ENCODE data around the gene APRT. TPM values are rescaled to one million over a fixed set of nuclear protein-coding genes. Genes with fewer than 3 reads are reported as not detected.

Gene APRT
- total and polyA plus RNA-seq, 9 of the 15 experiments (the other 6 are each of a cell fraction or from before 2014, with no cell fraction given): 41.7 to 409 (median 146) TPM

GRCh38 chr16:88811769-88812512 is at the start of gene APRT (continued):
- TF ChIP-seq GTF3C2 (IDR thresholded peaks at IDR 0.05; ENCODE audit: borderline replicate concordance, extremely low read depth, insufficient read length) (no peak), CBFB (CRISPR knock-in tag; IDR thresholded peaks at IDR 0.05) (peak; percentile 33; the same call in 1 of the 2 replicates), IRF9 (tag; IDR thresholded peaks at IDR 0.05) (no peak), WHSC1 (IDR thresholded peaks at IDR 0.05; ENCODE audit: low read length) (no peak), HDAC3 (IDR thresholded peaks at IDR 0.05; ENCODE audit: borderline replicate concordance, partially characterized antibody) (no peak), RFX1 (IDR thresholded peaks at IDR 0.05) (no peak), CC2D1A (IDR thresholded peaks at IDR 0.05) (no peak), POLR2G (IDR thresholded peaks at IDR 0.05; ENCODE audit: low read depth, low read length) (peak; percentile 81), POLR2AphosphoS2 (IDR thresholded peaks at IDR 0.05; ENCODE audit: low read length) (no peak; the same call in 1 of the 2 replicates), E2F6 (IDR thresholded peaks at IDR 0.05; ENCODE audit: borderline replicate concordance in 1 of 2, extremely low read depth in 1 of 2, insufficient read depth in 1 of 2, insufficient read length in 1 of 2, low read depth in 1 of 2, low read length in 1 of 2, poor library complexity in 1 of 2, severe bottlenecking in 1 of 2) (peak; percentile 65 to 87), MEF2A (IDR thresholded peaks at IDR 0.05; ENCODE audit: control insufficient read depth, low read depth, low read length) (no peak), DLX4 (CRISPR knock-in tag; IDR thresholded peaks at IDR 0.05) (no peak), FOXA3 (CRISPR knock-in tag; conservative IDR thresholded peaks at IDR 0.05 in 1 of 2, IDR thresholded peaks at IDR 0.05 in 1 of 2) (no peak), KDM4B (IDR thresholded peaks at IDR 0.05; ENCODE audit: borderline replicate concordance in 2 of 2, low read depth in 1 of 2) (0 out of 4 replicates have a peak, but pooled peaks of 1 of the 2 experiments have one; percentile 52), NFXL1 (CRISPR knock-in tag; IDR thresholded peaks at IDR 0.05) (no peak), IRF1 (CRISPR knock-in tag; IDR thresholded peaks at IDR 0.05; ENCODE audit: borderline replicate concordance) (no peak), ZNF766 (CRISPR knock-in tag; conservative IDR thresholded peaks at IDR 0.05) (peak; percentile 63; the same call in 1 of the 2 replicates), ZNF212 (CRISPR knock-in tag; IDR thresholded peaks at IDR 0.05) (no peak), EP400 (IDR thresholded peaks at IDR 0.05) (peak; percentile 89), RFX5 (IDR thresholded peaks at IDR 0.05; ENCODE audit: low read depth, low read length) (no peak), HCFC1 (IDR thresholded peaks at IDR 0.05; ENCODE audit: low read depth, low read length) (peak; percentile 51)
